GM19023 (cell line): ENCODE results near the gene NPIPB2.
"Not testable (repeated sequence)": the region's sequence is repeated elsewhere in the genome, so short reads cannot be mapped to it uniquely, and the experiment has no call there.

ENCODE experiments used
- ATAC-seq: cut with Tn5 transposase; IDR thresholded peaks from one replicate; pipeline ENCODE4 v1.9.1; 2021; ENCODE audit warnings: mild to moderate bottlenecking, moderate library complexity; ENCODE audit not compliant: unreplicated experiment

NPIPB2 gene

GRCh38 chr16:11962457-11962856, 20.6 kb upstream of the NPIPB2 start:
- not testable (repeated sequence) for ATAC-seq

GRCh38 chr16:11957591-11958395, 15.9 kb upstream of the NPIPB2 start:
- no peak for ATAC-seq

- no peak for ATAC-seq
Observed at GRCh38 chr16:11956558-11956957, 14.7 kb upstream of the NPIPB2 start.

- no peak for ATAC-seq
Observed at GRCh38 chr16:11955713-11956123, 13.9 kb upstream of the NPIPB2 start.

GRCh38 chr16:11953576-11953975, 11.7 kb upstream of the NPIPB2 start:
- not testable (repeated sequence) for ATAC-seq

- no peak for ATAC-seq
Observed at GRCh38 chr16:11950388-11950787, 8.5 kb upstream of the NPIPB2 start.

GRCh38 chr16:11949527-11949926, 7.7 kb upstream of the NPIPB2 start:
- peak; percentile 57 for ATAC-seq

GRCh38 chr16:11948819-11949218, 7.0 kb upstream of the NPIPB2 start:
- no peak for ATAC-seq

GRCh38 chr16:11946433-11946832, 4.6 kb upstream of the NPIPB2 start:
- no peak for ATAC-seq

- not testable (repeated sequence) for ATAC-seq
Observed at GRCh38 chr16:11927350-11927749, 14.5 kb downstream of the NPIPB2 start.

- ATAC-seq = not testable (repeated sequence)
Observed at GRCh38 chr16:11924046-11924445, 17.8 kb downstream of the NPIPB2 start.

GRCh38 chr16:11916524-11917285, 25.1 kb downstream of the NPIPB2 start:
- ATAC-seq = no peak

- ATAC-seq = peak; percentile 81
Observed at GRCh38 chr16:11915644-11916523, 26.0 kb downstream of the NPIPB2 start, which contains the start of gene GSPT1. Gene GSPT1, minus strand, starts transcription at chr16:11915956. Its CDS starts 236 bp downstream, at chr16:11915720.

- ATAC-seq = peak; percentile 34
Observed at GRCh38 chr16:11915114-11915643, 26.7 kb downstream of the NPIPB2 start.

- ATAC-seq = no peak
Observed at GRCh38 chr16:11914210-11915113, 27.4 kb downstream of the NPIPB2 start.

GRCh38 chr16:11913425-11914079, 28.3 kb downstream of the NPIPB2 start:
- ATAC-seq = no peak

- no peak for ATAC-seq
Observed at GRCh38 chr16:11909653-11910545, 31.9 kb downstream of the NPIPB2 start.
